Fibroblast of pulmonary artery (primary cell): ENCODE results near the gene TBX2.

ENCODE experiments used
- DNase-seq: peaks from one replicate; pipeline ENCODE4 v3.0.0-alpha.2; 2010; ENCODE audit warnings: low read depth
- H3K4me3 ChIP-seq: replicated peaks from 2 replicates; pipeline ENCODE4 v1.5.1; 2011; ENCODE audit warnings: low read depth, mild to moderate bottlenecking, control low read depth, low read length, moderate library complexity
- TF ChIP-seq, protein P1 (sequence below): IDR thresholded peaks from 2 replicates; pipeline ENCODE4 v1.5.1; 2011; ENCODE audit warnings: mild to moderate bottlenecking, control low read depth, low read length, inconsistent platforms; ENCODE audit errors: missing control alignments

Gene TBX2

DNA sequence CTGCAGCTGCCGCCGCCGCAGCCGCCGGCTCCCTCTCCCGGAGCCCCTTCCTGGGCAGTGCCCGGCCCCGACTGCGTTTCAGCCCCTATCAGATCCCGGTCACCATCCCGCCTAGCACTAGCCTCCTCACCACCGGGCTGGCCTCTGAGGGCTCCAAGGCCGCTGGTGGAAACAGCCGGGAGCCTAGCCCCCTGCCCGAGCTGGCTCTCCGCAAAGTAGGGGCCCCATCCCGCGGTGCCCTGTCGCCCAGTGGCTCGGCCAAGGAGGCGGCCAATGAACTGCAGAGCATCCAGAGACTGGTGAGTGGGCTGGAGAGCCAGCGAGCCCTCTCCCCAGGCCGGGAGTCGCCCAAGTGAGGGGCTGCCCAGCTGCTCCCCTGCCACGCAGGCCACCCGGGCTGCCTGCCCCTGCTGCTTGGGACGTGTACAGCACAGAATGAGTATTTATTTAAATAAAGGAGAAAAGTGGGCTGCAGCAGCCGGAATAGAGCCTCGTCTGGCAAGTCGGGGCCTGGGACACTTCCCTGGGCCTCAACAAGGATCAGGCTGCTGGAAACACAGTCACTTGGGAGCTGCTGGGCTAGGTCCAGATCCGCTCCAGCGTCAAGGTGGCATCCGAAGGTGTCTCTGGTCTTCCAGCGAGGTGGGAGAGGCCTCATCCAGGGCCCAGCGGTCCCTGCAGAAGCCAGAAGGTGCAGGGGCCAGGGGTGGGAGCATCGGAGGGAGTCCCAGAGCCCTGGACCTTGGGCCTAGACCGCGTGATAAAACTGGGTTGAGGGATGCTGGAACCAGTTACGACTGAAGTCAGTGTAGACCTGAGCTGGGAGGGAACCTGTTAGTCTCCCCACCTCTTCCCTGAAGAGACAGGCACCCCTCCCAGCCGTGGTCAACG, 8.8 kb downstream of the TBX2 start:
- TF ChIP-seq, protein P1, sequence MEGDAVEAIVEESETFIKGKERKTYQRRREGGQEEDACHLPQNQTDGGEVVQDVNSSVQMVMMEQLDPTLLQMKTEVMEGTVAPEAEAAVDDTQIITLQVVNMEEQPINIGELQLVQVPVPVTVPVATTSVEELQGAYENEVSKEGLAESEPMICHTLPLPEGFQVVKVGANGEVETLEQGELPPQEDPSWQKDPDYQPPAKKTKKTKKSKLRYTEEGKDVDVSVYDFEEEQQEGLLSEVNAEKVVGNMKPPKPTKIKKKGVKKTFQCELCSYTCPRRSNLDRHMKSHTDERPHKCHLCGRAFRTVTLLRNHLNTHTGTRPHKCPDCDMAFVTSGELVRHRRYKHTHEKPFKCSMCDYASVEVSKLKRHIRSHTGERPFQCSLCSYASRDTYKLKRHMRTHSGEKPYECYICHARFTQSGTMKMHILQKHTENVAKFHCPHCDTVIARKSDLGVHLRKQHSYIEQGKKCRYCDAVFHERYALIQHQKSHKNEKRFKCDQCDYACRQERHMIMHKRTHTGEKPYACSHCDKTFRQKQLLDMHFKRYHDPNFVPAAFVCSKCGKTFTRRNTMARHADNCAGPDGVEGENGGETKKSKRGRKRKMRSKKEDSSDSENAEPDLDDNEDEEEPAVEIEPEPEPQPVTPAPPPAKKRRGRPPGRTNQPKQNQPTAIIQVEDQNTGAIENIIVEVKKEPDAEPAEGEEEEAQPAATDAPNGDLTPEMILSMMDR: no peak

DNA sequence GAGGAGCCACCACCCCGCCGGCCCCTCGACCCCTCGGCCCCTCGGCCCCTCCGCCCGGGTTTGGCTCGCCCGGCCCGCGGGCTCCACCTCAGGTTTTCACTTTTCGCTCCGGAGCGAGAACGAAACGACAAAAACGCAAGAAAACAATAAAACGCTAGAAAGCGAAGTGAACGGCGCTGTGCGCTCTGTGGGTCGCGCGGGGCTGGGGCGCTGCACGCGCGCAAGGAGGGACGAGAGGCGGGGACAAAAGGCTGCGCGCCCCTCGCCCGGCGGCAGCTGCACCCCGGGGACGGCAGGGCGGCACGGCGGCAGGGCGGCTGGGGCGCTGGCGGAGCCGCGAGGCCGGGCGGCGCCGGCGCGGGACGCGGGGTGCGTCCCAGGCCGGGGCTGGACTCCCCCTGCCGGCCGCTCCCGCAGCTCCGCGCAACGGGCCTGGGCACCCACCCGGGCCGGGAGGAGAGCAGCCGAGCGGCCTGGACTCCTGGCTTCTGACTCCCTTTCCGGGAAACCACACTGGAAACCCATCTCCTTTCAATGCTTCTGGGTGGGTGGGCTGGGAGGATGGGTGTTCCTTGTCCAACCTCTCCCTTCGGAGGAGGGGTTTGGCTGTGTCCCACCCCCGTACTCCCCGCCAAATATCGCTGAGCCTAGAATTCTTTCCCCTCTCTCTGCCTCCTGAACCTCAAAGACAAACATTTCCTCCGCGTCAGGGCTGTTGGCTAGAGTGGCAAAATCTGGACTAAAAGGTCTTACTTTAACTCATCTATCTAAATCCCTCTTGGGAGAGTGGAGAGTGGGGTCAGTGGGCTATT, 9.9 kb downstream of the TBX2 start:
- peak overlapping the region; percentile 56 for H3K4me3 ChIP-seq
- TF ChIP-seq, protein P1: peak; percentile 27
- peak; percentile 63 for DNase-seq

More for the DNA sequence above, 8.8 kb downstream of the TBX2 start:
- H3K4me3 ChIP-seq: no peak overlapping the region
- no peak for DNase-seq

DNA sequence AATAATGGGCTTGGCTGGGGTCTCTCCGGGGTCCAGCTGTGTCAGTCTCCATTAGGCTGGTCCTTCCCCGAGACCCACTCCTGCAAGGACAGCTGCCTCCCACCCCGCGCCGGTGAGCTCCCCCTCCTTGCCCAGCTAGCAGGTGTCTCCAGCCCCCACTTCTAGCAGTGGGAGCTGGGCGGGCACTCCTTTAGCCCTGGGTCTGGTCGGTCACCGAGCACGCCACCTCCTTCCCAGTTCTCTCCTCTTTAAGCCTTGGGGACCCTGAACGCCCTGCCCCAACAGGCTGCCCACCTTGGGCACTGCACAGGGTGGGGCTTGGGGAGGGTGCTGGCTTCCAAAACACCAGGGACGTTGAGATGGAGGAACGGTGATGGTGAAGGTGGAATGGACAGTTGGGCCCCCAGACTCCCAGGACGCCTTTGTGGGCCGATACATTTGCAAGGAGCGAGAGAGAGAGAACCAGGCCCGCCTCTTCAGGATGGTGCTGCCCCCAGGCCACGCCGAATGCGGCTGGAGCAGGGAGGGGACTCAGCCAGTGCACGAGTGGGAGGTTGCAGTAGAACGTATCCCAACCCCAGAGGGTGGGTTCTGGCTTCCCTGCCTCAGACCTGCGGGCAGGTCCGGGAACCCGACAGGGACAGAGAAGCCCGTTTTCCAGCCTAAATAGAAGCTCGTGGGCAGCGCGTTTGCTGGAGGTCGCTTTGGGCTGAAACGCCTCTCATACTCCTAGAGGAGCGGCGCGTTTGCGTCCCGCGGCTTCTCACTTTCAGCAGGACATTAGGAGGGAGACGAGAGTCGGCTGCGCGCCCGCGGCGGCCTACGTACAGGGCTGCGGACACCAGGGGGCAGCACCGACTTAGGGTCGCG, 10.7 kb downstream of the TBX2 start:
- H3K4me3 ChIP-seq: no peak overlapping the region
- TF ChIP-seq, protein P1: peak; percentile 34
- DNase-seq: peak; percentile 65

DNA sequence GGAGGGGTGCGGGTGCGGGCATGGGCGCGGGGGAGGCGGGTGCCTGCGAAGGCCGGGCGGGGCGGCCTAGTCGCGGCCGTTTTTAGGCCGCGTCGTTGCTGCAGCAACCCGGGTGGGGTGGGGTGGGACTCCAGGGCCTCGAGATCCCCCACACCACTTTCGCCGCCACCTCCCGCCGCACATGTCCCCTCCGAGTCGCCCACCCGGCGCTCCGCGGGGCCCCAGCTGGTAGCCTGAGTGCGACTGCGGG, 11.3 kb downstream of the TBX2 start:
- no peak for DNase-seq
- TF ChIP-seq, protein P1: no peak
- no peak overlapping the region for H3K4me3 ChIP-seq

DNA sequence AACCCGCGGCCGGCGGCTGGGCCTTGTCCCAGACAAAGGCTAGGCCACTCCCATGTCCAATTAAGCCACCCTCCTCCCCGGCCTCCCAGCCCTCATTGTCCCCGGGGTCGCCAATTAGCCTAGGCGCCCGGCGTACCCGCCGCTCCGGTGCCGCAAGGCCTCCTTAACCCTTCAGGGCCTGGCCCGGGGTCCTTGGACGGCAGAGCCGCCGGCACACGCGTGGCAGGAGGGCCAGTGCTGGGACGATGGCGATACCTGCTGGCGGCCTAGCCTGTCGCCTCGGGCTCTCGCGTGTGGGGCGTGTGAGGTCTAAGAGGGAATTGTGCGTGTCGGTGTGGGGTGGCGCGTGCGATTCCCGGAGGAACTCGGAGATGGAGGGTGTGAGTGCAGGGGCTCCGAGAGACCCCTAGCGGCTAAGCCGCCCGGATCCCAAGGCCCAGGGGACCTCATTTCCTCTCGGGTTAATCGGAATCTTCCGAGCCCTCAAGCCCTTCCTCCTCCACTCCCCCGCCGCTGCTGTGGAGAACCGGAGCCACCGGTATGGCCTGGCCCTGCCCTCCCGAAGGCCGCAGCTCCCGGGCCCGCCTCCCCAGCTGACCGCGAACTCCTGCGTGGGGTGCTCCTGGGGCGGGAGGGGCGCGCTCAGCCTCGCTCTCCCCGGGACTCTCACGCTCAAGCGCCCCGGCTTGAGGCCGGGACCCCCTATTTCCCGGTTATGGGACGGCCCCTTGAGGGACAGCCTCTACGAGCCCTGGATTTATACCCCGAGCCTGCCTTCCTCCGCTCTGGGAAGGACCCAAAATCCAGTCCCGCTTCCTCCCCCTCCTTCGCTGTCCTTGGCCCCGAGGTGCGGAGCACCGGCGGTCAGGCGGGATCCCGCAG, 11.9 kb downstream of the TBX2 start:
- peak overlapping the region; percentile 57 for H3K4me3 ChIP-seq
- no peak for DNase-seq
- TF ChIP-seq, protein P1: peak; percentile 3
